ENCODE measurements around the gene KLHL5.
A peak's percentile ranks its signal among the peaks of the same experiment; 100 is the strongest.
"Not testable (repeated sequence)": the region's sequence is repeated elsewhere in the genome, so short reads cannot be mapped to it uniquely, and the experiment has no call there.

The KLHL5 gene

DNA sequence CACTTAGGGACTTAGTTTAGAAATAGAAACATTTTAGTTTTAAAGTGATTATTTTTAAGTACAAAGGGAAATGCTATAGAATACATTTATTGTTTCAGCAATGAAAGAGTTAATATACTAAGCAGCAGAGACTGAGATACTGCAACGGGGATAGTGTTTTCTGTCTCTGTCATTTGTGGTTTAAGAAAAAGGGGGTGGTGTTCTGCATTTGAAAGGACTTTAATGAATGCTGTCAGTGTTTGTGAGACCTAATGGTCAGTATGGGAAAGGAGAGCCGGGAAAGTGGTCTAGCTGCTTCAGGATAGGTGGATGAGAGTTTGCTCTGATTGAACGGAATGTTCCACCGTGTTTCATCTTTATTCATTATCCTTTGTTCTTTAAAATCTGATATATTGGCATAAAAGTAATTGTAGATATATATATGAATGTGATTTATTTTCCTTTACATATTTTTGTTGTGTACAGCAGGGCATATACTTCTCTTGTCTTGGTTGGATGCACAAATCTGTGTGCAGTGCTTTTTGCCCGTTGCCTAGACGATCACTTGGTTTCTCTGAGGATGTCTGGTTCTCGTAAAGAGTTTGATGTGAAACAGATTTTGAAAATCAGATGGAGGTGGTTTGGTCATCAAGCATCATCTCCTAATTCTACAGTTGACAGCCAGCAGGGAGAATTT lies at the start of gene KLHL5:
Gene KLHL5, plus strand, starts transcription at position 139 of the 676 bp plus-strand sequence. Its CDS starts 421 bp downstream, at position 560.
- CTCF ChIA-PET: interaction anchor here (1.2 kb wide), 1 partner anchor 10 kb away, joined by 3 read pairs; no protein-coding TSS in a partner anchor
- Mint-ChIP-seq H3K4me1 (peaks cover 15% of the 10 kb centered on the region), H3K9me3 (no peaks in the 10 kb centered on the region), H3K36me3 (peaks cover 10% of the 10 kb centered on the region), H3K27me3 (no peaks in the 10 kb centered on the region), H3K4me3 (no peak within 1 kb of the TSS), H3K27ac (no peak within 1 kb of the TSS)
- no peak for DNase-seq

GRCh38 chr4:39014028-39014427 lies 48.0 kb upstream of the KLHL5 start:
- Mint-ChIP-seq H3K9me3 (peaks cover 18% of the 10 kb centered on the region), H3K4me3 (no peak overlapping the region), H3K27me3 (no peaks in the 10 kb centered on the region), H3K4me1 (peaks cover 12% of the 10 kb centered on the region), H3K27ac (no peak overlapping the region), H3K36me3 (peaks cover 63% of the 10 kb centered on the region)
- CTCF ChIA-PET: no interaction called here
- no peak for DNase-seq

GRCh38 chr4:39020130-39020529 lies 41.9 kb upstream of the KLHL5 start:
- peaks cover 65% of the 10 kb centered on the region for H3K36me3 Mint-ChIP-seq
- no peak for DNase-seq
- no peak overlapping the region for H3K4me3 Mint-ChIP-seq
- no peak overlapping the region for H3K27ac Mint-ChIP-seq
- peaks cover 34% of the 10 kb centered on the region for H3K9me3 Mint-ChIP-seq
- CTCF ChIA-PET: no interaction called here
- no peaks in the 10 kb centered on the region for H3K27me3 Mint-ChIP-seq
- peaks cover 3% of the 10 kb centered on the region for H3K4me1 Mint-ChIP-seq

GRCh38 chr4:39021631-39022030 lies 40.4 kb upstream of the KLHL5 start:
- Mint-ChIP-seq H3K4me3 (no peak overlapping the region), H3K9me3 (peaks cover 26% of the 10 kb centered on the region), H3K36me3 (peaks cover 59% of the 10 kb centered on the region), H3K27me3 (no peaks in the 10 kb centered on the region), H3K27ac (no peak overlapping the region), H3K4me1 (peaks cover 14% of the 10 kb centered on the region)
- DNase-seq: no peak
- CTCF ChIA-PET: no interaction called here

- Mint-ChIP-seq H3K9me3 (peaks cover 23% of the 10 kb centered on the region), H3K27me3 (no peaks in the 10 kb centered on the region), H3K4me1 (peaks cover 16% of the 10 kb centered on the region), H3K4me3 (no peak overlapping the region), H3K27ac (no peak overlapping the region), H3K36me3 (peaks cover 57% of the 10 kb centered on the region)
- DNase-seq: no peak
- CTCF ChIA-PET: no interaction called here
Observed at GRCh38 chr4:39022241-39022640, 39.8 kb upstream of the KLHL5 start.

DNA sequence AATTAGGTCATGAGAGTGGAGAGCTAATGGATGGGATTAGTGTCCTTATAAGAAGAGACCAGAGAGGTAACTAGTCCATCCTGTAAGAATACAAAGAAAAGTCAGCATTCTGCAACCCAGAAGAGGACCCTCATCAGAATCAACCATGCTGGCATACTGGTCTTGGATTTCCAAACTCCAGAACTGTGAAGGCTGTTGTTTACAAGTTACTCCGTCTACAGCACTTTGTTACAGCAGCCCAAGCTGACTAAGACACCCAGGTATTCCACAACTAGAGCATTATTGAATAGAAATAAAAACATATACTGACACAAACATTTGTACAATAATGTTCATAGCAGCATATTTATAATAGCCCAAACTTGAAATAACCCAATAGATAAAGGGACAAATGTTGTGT lies 39.0 kb upstream of the KLHL5 start:
- no peaks in the 10 kb centered on the region for H3K27me3 Mint-ChIP-seq
- peaks cover 20% of the 10 kb centered on the region for H3K9me3 Mint-ChIP-seq
- CTCF ChIA-PET: no interaction called here
- DNase-seq: no peak
- peaks cover 23% of the 10 kb centered on the region for H3K4me1 Mint-ChIP-seq
- no peak overlapping the region for H3K4me3 Mint-ChIP-seq
- H3K27ac Mint-ChIP-seq: no peak overlapping the region
- H3K36me3 Mint-ChIP-seq: peaks cover 53% of the 10 kb centered on the region

- Mint-ChIP-seq H3K4me3 (no peak overlapping the region), H3K36me3 (peaks cover 49% of the 10 kb centered on the region), H3K4me1 (peaks cover 34% of the 10 kb centered on the region), H3K27me3 (no peaks in the 10 kb centered on the region), H3K27ac (no peak overlapping the region), H3K9me3 (peaks cover 14% of the 10 kb centered on the region)
- no peak for DNase-seq
- CTCF ChIA-PET: interaction anchor here (1.2 kb wide), 1 partner anchor 123 kb away, joined by 4 read pairs; no protein-coding TSS in a partner anchor
Observed at GRCh38 chr4:39024311-39024865, 37.6 kb upstream of the KLHL5 start.

DNA sequence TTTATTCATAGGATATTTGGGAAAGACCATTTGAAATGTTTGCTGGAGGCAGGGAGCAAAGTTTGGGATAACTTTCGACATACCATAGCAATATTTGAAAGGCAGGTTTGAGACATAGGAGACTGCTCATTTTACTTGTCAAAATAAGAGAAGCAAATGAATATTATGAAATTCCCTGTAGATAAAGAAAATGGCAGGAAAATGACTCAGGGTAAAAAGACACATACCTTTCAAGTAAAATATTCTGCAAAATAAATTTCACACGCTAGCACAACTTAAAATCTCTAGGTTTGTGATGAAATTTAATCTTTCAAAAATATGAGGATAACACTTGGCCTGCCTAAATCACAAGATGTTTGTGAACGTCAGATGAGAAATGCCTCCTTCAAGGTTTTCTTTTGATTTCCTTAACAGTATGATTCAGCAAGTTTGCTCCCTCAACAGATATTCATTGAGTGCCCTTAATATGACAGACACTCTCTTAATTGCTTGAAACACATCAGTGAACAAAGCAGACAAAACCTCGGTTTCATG lies 36.4 kb upstream of the KLHL5 start:
- CTCF ChIA-PET: no interaction called here
- Mint-ChIP-seq H3K4me3 (no peak overlapping the region), H3K27me3 (no peaks in the 10 kb centered on the region), H3K27ac (no peak overlapping the region), H3K4me1 (peaks cover 38% of the 10 kb centered on the region), H3K9me3 (peaks cover 14% of the 10 kb centered on the region), H3K36me3 (peaks cover 46% of the 10 kb centered on the region)
- DNase-seq: no peak

- no peak overlapping the region for H3K27ac Mint-ChIP-seq
- H3K4me3 Mint-ChIP-seq: no peak overlapping the region
- no peak for DNase-seq
- peaks cover 38% of the 10 kb centered on the region for H3K4me1 Mint-ChIP-seq
- CTCF ChIA-PET: no interaction called here
- H3K36me3 Mint-ChIP-seq: peaks cover 43% of the 10 kb centered on the region
- peaks cover 14% of the 10 kb centered on the region for H3K9me3 Mint-ChIP-seq
- no peaks in the 10 kb centered on the region for H3K27me3 Mint-ChIP-seq
Observed at GRCh38 chr4:39026096-39026495, 35.9 kb upstream of the KLHL5 start.

- DNase-seq: peak; percentile 45
Observed at GRCh38 chr4:39029752-39030694, 32.0 kb upstream of the KLHL5 start.

GRCh38 chr4:39030725-39031124 lies 31.3 kb upstream of the KLHL5 start:
- H3K4me1 Mint-ChIP-seq: peaks cover 55% of the 10 kb centered on the region
- peaks cover 15% of the 10 kb centered on the region for H3K36me3 Mint-ChIP-seq
- H3K4me3 Mint-ChIP-seq: peak overlapping the region; percentile 74
- no peak for DNase-seq
- peak overlapping the region; percentile 97 for H3K27ac Mint-ChIP-seq
- no peaks in the 10 kb centered on the region for H3K9me3 Mint-ChIP-seq
- CTCF ChIA-PET: interaction anchor here (0.7 to 2.1 kb wide), 9 partner anchors 13 to 128 kb away, joined by 3 to 12 read pairs (median 3); no protein-coding TSS in a partner anchor
- H3K27me3 Mint-ChIP-seq: no peaks in the 10 kb centered on the region

More at GRCh38 chr4:39029752-39030694, 32.0 kb upstream of the KLHL5 start:
- Mint-ChIP-seq H3K4me1 (peaks cover 60% of the 10 kb centered on the region), H3K36me3 (peaks cover 19% of the 10 kb centered on the region), H3K27ac (peak overlapping the region; percentile 97), H3K9me3 (no peaks in the 10 kb centered on the region), H3K27me3 (no peaks in the 10 kb centered on the region), H3K4me3 (peak overlapping the region; percentile 74)
- CTCF ChIA-PET: interaction anchor here (0.7 to 2.1 kb wide), 8 partner anchors 15 to 127 kb away, joined by 3 to 12 read pairs (median 3); no protein-coding TSS in a partner anchor

DNA sequence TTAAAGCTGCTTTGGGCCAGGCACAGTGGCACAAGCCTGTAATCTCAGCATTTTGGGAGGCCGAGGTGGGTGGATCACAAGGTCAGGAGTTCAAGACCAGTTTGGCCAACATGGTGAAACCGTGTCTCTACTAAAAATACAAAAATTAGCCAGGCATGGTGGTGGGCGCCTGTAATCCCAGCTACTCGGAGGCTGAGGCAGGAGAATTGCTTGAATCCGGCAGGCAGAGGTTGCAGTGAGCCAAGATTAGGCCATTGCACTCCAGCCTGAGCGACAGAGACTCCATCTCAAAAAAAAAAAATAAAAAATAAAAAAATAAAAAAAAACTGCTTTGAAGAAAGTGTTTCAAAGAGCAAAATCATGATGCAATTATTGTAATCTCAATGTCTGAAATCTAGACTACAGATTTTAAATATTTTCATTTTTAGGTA lies 30.4 kb upstream of the KLHL5 start:
- H3K27ac Mint-ChIP-seq: peak overlapping the region; percentile 97
- not testable (repeated sequence) for H3K27me3 Mint-ChIP-seq, H3K9me3 Mint-ChIP-seq
- H3K36me3 Mint-ChIP-seq: peaks cover 11% of the 10 kb centered on the region
- H3K4me1 Mint-ChIP-seq: peaks cover 51% of the 10 kb centered on the region
- H3K4me3 Mint-ChIP-seq: peak overlapping the region; percentile 74
- CTCF ChIA-PET: interaction anchor here (1.0 to 1.3 kb wide), 2 partner anchors 12 to 47 kb away, joined by 3 read pairs; no protein-coding TSS in a partner anchor
- peak; percentile 25 for DNase-seq

DNA sequence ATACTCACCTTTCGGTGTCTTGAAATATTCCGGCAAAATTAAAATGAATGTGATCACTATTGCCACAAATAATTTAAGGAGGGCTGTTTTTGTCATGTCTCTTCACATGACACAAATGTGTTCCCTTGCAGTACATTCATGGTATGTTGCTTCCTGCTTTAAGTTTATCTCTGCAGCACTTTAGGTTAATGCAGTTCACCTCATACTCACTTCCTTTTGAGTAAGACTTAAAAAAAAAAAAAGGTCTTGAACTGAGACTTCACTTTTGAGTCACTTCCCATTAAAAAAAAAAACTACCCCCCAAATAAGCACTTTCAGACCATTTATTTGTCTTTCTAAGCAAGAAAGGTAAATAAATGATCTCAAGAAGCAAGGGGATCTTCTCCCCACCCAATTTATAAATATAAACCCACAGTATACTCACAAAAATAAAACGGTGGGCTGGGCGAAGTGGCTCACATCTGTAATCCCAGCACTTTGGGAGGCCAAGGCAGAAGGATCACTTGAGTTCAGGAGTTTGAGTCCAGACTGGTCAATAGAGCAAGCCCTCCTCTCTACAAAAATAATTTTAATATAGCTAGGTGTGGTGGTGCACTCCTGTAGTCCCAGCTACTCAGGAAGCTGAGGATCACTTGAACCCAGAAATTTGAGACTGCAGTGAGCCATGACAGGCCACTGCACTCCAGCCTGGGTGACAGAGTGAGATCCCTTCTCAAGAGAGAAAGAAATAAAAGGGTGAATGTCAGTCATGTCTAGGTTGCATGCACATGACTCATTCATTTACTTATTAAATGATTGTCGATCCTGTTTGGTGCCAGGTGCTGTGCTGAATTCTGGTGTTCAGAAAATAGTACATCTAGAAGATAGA lies 29.6 kb upstream of the KLHL5 start, which contains the start of gene TMEM156:
Gene TMEM156, minus strand, starts transcription at position 192 of the 868 bp plus-strand sequence. Its CDS starts 96 bp downstream, at position 96.
- DNase-seq: peak; percentile 28

More for the DNA sequence above, 29.6 kb upstream of the KLHL5 start, which contains the start of gene TMEM156:
- peak within 1 kb of the TSS; percentile 74 for H3K4me3 Mint-ChIP-seq
- H3K4me1 Mint-ChIP-seq: peaks cover 46% of the 10 kb centered on the region
- H3K9me3 Mint-ChIP-seq: no peaks in the 10 kb centered on the region
- H3K27me3 Mint-ChIP-seq: no peaks in the 10 kb centered on the region
- H3K36me3 Mint-ChIP-seq: peaks cover 9% of the 10 kb centered on the region
- H3K27ac Mint-ChIP-seq: peak within 1 kb of the TSS; percentile 97
- CTCF ChIA-PET: interaction anchor here (1.0 to 1.3 kb wide), 2 partner anchors 12 to 48 kb away, joined by 3 read pairs; no protein-coding TSS in a partner anchor
